IMR-90 (cell line): Measurements from ENCODE around the gene PIWIL4. TPM values are rescaled to one million over a fixed set of nuclear protein-coding genes. Genes with fewer than 3 reads are reported as not detected.
A peak's percentile ranks its signal among the peaks of the same experiment; 100 is the strongest.

ENCODE experiments used
- ATAC-seq: fragments of 200-7000 bp; cut with Tn5 transposase; 2 replicates; pipeline ENCODE4 v1.9.1; 2020; ENCODE audit warnings: low read depth, mild to moderate bottlenecking, moderate library complexity
- BruUV-seq: library from RNA; stranded (reverse); fragments of 400-500 nt; replicated peaks from 2 replicates; lab custom pipeline; 2021; lab: Mats Ljungman, UMichigan
- CTCF ChIA-PET: fragments of 300-600 bp; formaldehyde crosslinking; extraction: SDS; loops from one replicate; lab custom pipeline; 2021; ENCODE audit warnings: antibody characterized with exemption; lab: Yijun Ruan, JAX
- POLR2A ChIA-PET: fragments of 300-600 bp; sonication (Branson Sonifier 250); formaldehyde crosslinking; loops from one replicate; lab custom pipeline; 2022; ENCODE audit warnings: antibody characterized with exemption; ENCODE audit not compliant: unreplicated experiment; lab: Charles Lee
- DNase-seq: peaks from one replicate; pipeline ENCODE4 v3.0.0; 2013
- H2AFZ ChIP-seq: replicated peaks from 2 replicates; pipeline ENCODE3; 2013; ENCODE audit warnings: low read length, mild to moderate bottlenecking; ENCODE audit not compliant: poor library complexity
- H2AK5ac ChIP-seq: 2 replicates; pipeline ENCODE4 v1.6.1; 2013; ENCODE audit warnings: low read depth, low read length, inconsistent platforms
- H2AK9ac ChIP-seq: replicated peaks from 2 replicates; pipeline ENCODE3; 2013; ENCODE audit warnings: mild to moderate bottlenecking, low read depth, low read length, moderate library complexity; ENCODE audit not compliant: poor library complexity
- H2BK120ac ChIP-seq: 2 replicates; pipeline ENCODE4 v1.6.1; 2013; ENCODE audit warnings: low read depth, low read length, inconsistent platforms
- H2BK15ac ChIP-seq: 3 replicates; pipeline ENCODE4 v1.6.1; 2013; ENCODE audit warnings: low read depth, low read length, inconsistent platforms
- H2BK20ac ChIP-seq: 2 replicates; pipeline ENCODE4 v1.6.1; 2013; ENCODE audit warnings: low read depth, mild to moderate bottlenecking, inconsistent platforms, low read length, moderate library complexity
- H2BK5ac ChIP-seq: 2 replicates; pipeline ENCODE4 v1.6.1; 2013; ENCODE audit warnings: mild to moderate bottlenecking, low read depth, low read length, inconsistent platforms; ENCODE audit not compliant: poor library complexity, severe bottlenecking
- H3K14ac ChIP-seq: replicated peaks from 2 replicates; pipeline ENCODE4 v1.6.1; 2013; ENCODE audit warnings: low read depth, low read length, inconsistent platforms
- H3K18ac ChIP-seq: 2 replicates; pipeline ENCODE4 v1.6.1; 2013; ENCODE audit warnings: low read depth, low read length, control low read depth
- H3K23ac ChIP-seq: 2 replicates; pipeline ENCODE4 v1.6.1; 2013; ENCODE audit warnings: low read depth, low read length, inconsistent platforms
- H3K27ac ChIP-seq: 2 replicates; pipeline ENCODE4 v1.5.1; 2013; ENCODE audit warnings: mild to moderate bottlenecking, control low read depth, low read length; ENCODE audit not compliant: insufficient read depth
- H3K27me3 ChIP-seq: 2 replicates; pipeline ENCODE4 v1.6.1; 2013; ENCODE audit warnings: low read length; ENCODE audit not compliant: control insufficient read depth, insufficient read depth
- H3K36me3 ChIP-seq: 2 replicates; pipeline ENCODE4 v1.6.1; 2013; ENCODE audit warnings: low read length, mixed read lengths; ENCODE audit not compliant: control insufficient read depth, insufficient read depth
- H3K4ac ChIP-seq: 2 replicates; pipeline ENCODE4 v1.6.1; 2013; ENCODE audit warnings: low read depth, low read length, inconsistent platforms
- H3K4me1 ChIP-seq: 2 replicates; pipeline ENCODE4 v1.6.1; 2013; ENCODE audit warnings: low read length, mixed read lengths; ENCODE audit not compliant: control insufficient read depth, insufficient read depth
- H3K4me2 ChIP-seq: 2 replicates; pipeline ENCODE4 v1.6.1; 2013; ENCODE audit warnings: low read depth, mild to moderate bottlenecking, control low read depth, low read length, moderate library complexity
- H3K4me3 ChIP-seq: 2 replicates; pipeline ENCODE4 v1.5.1; 2013; ENCODE audit warnings: low read depth, mild to moderate bottlenecking, control low read depth, low read length, moderate library complexity; ENCODE audit not compliant: insufficient read depth
- H3K56ac ChIP-seq: 2 replicates; pipeline ENCODE4 v1.6.1; 2013; ENCODE audit warnings: low read length, inconsistent platforms; ENCODE audit not compliant: insufficient read depth; ENCODE audit errors: extremely low read depth
- H3K79me1 ChIP-seq, 2 experiments: 2 replicates each; pipeline ENCODE4 v1.6.1; 2013; ENCODE audit warnings: low read length in 2 of 2, inconsistent platforms in 1 of 2, low read depth in 1 of 2
- H3K9ac ChIP-seq: 2 replicates; pipeline ENCODE4 v1.6.1; 2013; ENCODE audit warnings: low read depth, low read length, control low read depth
- H3K9me1 ChIP-seq: 2 replicates; pipeline ENCODE4 v1.6.1; 2013; ENCODE audit warnings: low read length, inconsistent platforms; ENCODE audit not compliant: insufficient read depth
- H3K9me3 ChIP-seq: 2 replicates; pipeline ENCODE4 v1.6.1; 2013; ENCODE audit warnings: low read length; ENCODE audit not compliant: control insufficient read depth, insufficient read depth
- H4K20me1 ChIP-seq: 2 replicates; pipeline ENCODE4 v1.6.1; 2013; ENCODE audit warnings: low read length, inconsistent platforms; ENCODE audit not compliant: insufficient read depth
- H4K5ac ChIP-seq: 2 replicates; pipeline ENCODE4 v1.6.1; 2013; ENCODE audit warnings: mild to moderate bottlenecking, low read depth, low read length, control low read depth
- H4K8ac ChIP-seq, 2 experiments: 2 replicates each; pipeline ENCODE4 v1.6.1; 2013; ENCODE audit warnings: low read depth in 2 of 2, low read length in 2 of 2, control low read depth in 1 of 2, inconsistent platforms in 1 of 2
- H4K91ac ChIP-seq: 2 replicates; pipeline ENCODE4 v1.6.1; 2013; ENCODE audit warnings: low read depth, low read length, inconsistent platforms; ENCODE audit not compliant: insufficient read depth
- MAFK ChIP-seq: IDR thresholded peaks from 2 replicates; pipeline ENCODE4 v1.6.1; 2012; ENCODE audit warnings: low read depth, low read length, improper control_type of control experiment
- RCOR1 ChIP-seq: IDR thresholded peaks from 2 replicates; pipeline ENCODE4 v1.6.1; 2012; ENCODE audit warnings: mild to moderate bottlenecking, low read length, improper control_type of control experiment; ENCODE audit not compliant: insufficient replicate concordance
- WGBS, 2 experiments: methylation state at CpG; one replicate each; pipeline versions ENCODE4 v1.1.5 to v1.1.7; 2013; ENCODE audit warnings: missing lambda C conversion rate in 2 of 2; ENCODE audit not compliant: insufficient read length in 1 of 2; ENCODE audit errors: extremely low coverage in 2 of 2; 5-methylcytosine and 5-hydroxymethylcytosine counted together
- dilution Hi-C: fragments of 300-500 bp; cut with HindIII; formaldehyde crosslinking; loops from one replicate; pipeline ENCODE4 v1.14.3; 2018; ENCODE audit warnings: low sequenced_read_pairs; ENCODE audit not compliant: unreplicated experiment
- in situ Hi-C: fragments of 300-500 bp; cut with MboI; formaldehyde crosslinking; loops from 3 replicates; pipeline ENCODE4 v1.14.3; 2019; ENCODE audit warnings: low sequenced_read_pairs, inconsistent platforms, mixed read lengths
- intact Hi-C: fragments of 100-400 bp; cut with micrococcal nuclease; formaldehyde crosslinking; loops from 2 replicates; pipeline ENCODE4 v1.10.0; 2022
- polyA plus RNA-seq, 3 experiments: library from polyadenylated mRNA; depleted of rRNA; stranded (reverse); fragments of >200 nt; gene quantifications; 2 replicates each; pipeline ENCODE4 v1.2.3, GENCODE V29; 2012; ENCODE audit warnings: low replicate concordance in 1 of 3
- total RNA-seq: library from RNA; depleted of rRNA; stranded (reverse); fragments of >200 nt; gene quantifications from 2 replicates; pipeline ENCODE4 v1.2.3, GENCODE V29; 2012

The PIWIL4 gene
- total and polyA plus RNA-seq, 2 of the 4 experiments (the other 2 are of a cell fraction) = 0.72 to 1.3 TPM

DNA sequence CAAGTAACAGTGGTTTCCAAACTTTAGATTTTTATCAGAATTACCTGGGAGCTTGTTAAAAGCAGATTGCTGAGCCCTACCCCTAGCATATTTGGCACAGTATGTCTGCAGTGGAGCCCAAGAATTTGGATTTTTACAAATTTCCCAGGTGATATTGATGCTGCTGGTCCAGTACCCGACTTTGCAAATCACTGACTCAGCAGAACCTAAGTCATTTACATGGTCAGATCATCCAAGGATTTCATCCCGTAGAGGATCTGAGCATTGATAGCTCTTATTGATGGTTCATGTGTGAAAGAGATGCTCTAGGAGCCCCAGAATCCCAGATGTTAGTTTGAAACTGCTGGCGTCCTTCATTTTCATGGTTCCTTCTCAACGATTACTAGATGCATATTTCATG, 48.9 kb upstream of the PIWIL4 start:
- peaks cover 2% of the 10 kb centered on the region; the same call in 1 of the 2 replicates for H3K4me1 ChIP-seq
- DNase-seq = no peak
- no peak overlapping the region for H4K8ac ChIP-seq
- no peaks in the 10 kb centered on the region for H3K79me1 ChIP-seq
- H2BK20ac ChIP-seq = no peak overlapping the region
- H3K27ac ChIP-seq = no peak overlapping the region
- no peak overlapping the region for H4K5ac ChIP-seq
- H3K14ac ChIP-seq = no peak overlapping the region
- no peak overlapping the region for H3K4ac ChIP-seq
- dilution Hi-C loops = no loop called here
- no TSS peak for BruUV-seq
- no CpG with 5 or more reads among the region's 4 CpGs for WGBS, 2 experiments
- H3K56ac ChIP-seq = no peak overlapping the region
- no peaks in the 10 kb centered on the region for H3K9me1 ChIP-seq
- no peak overlapping the region for H3K18ac ChIP-seq
- no peak overlapping the region for H3K4me2 ChIP-seq
- no peak overlapping the region for H2BK15ac ChIP-seq
- H3K9me3 ChIP-seq = no peaks in the 10 kb centered on the region
- no peaks in the 10 kb centered on the region for H3K36me3 ChIP-seq
- H2AK9ac ChIP-seq = no peak overlapping the region
- H2AFZ ChIP-seq = no peak overlapping the region
- no peak overlapping the region for H3K9ac ChIP-seq
- no peak overlapping the region for H3K23ac ChIP-seq
- ChIA-PET CTCF (interaction anchor here (0.6 to 1.6 kb wide), 5 partner anchors 21 to 655 kb away, joined by 3 to 7 read pairs (median 5); no protein-coding TSS in a partner anchor), POLR2A (no interaction called here)
- intact Hi-C loops = no loop called here
- no peaks in the 10 kb centered on the region for H4K20me1 ChIP-seq
- H3K27me3 ChIP-seq = peaks cover 8% of the 10 kb centered on the region
- TF ChIP-seq RCOR1 (no peak), MAFK (peak; percentile 91)
- no peak overlapping the region for H2BK120ac ChIP-seq
- no peak overlapping the region for H4K91ac ChIP-seq
- H3K4me3 ChIP-seq = no peak overlapping the region
- ATAC-seq = no peak
- H2BK5ac ChIP-seq = no peak overlapping the region
- no peak overlapping the region for H2AK5ac ChIP-seq
- in situ Hi-C loops = loop anchor here (5.0 kb wide), 1 partner anchor 79 kb away; no protein-coding TSS in a partner anchor
